OCI-M2 (cell line): ENCODE measurements around the gene ATXN1.

ENCODE experiments used
- DNase-seq: peaks from one replicate; lab custom pipeline; 2025; ENCODE audit not compliant: unreplicated experiment; lab: John Stamatoyannopoulos, UW

ATXN1 gene

DNA sequence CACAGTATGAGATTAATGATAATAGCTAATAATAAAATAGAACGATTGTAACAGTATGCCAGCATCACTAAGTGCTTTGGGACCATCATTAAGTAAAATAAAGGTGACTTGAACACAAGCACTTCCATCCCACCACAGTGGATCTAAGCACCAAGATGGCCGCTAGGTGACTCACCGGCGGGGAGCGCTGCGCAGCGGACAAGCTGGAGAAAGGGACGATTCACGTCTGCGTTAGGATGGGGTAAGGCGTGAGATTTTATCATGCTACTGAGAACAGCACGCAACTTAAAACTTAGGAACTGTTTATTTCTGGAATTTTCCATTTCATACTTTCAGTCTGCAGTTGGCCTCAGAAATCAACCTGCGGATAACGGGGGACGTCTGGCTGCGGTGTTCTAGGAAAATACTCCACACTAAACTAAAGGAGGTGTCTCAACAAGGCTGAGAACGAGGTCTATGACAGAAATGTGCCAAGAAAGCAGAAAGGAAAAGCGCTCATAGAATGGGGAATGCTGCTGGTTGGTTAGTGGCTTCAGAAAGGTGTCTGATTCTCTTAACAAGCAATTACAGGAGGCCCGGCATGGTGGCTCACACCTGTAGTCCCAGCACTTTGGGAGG lies 408.3 kb downstream of the ATXN1 start:
- no peak for DNase-seq

DNA sequence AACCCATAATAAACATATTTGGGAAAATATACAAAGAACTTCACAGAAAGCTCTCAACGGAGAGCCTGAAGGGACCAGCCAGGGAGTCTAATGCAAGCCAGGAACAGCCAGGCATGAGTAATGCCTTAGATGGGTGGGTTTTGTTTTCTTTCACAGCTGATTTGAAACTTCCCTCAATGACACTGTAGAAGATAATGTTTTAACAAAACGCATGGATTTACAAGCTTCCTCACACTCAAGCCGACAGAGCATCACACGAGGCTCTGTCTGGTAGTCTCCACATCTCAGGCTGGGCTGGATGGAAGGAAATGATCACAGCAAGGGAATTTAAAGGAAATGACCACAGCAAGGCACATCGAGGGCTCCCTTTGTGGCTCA lies 409.0 kb downstream of the ATXN1 start:
- DNase-seq, result no peak

DNA sequence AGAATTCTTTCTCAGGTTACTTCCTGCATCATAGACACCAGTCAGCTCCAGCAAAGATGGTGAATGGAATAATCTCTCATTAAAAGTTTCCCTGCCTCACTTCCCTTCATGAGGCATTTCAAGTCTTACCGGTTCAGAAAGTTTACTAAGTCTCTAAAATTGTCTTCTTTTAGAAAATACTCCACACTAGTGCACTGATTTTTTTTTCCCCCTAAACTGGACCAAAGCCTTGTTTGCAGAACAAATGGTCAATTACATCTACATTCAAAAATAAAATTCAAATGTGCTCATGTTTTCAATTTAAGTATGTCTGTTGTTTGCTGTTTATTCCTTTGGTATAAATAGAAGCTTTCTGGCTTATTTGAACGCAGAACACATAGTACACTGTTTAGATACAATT lies 411.7 kb downstream of the ATXN1 start:
- DNase-seq, result no peak

DNA sequence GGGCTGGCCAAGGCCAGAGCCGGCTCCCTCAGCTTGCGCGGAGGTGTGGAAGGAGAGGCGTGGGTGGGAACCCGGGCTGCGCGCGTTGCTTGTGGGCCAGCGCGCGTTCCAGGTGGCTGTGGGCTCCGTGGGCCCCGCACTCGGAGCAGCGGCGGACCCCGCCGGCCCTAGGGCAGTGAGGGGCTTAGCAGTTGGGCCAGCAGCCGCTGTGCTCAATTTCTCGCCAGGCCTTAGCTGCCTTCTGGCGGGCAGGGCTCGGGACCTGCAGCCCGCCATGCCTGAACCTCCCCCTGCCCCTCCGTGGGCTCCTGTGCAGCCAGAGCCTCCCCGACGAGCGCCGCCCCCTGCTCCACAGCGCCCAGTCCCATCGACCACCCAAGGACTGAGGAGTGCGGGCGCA lies 414.4 kb downstream of the ATXN1 start:
- DNase-seq, result no peak

DNA sequence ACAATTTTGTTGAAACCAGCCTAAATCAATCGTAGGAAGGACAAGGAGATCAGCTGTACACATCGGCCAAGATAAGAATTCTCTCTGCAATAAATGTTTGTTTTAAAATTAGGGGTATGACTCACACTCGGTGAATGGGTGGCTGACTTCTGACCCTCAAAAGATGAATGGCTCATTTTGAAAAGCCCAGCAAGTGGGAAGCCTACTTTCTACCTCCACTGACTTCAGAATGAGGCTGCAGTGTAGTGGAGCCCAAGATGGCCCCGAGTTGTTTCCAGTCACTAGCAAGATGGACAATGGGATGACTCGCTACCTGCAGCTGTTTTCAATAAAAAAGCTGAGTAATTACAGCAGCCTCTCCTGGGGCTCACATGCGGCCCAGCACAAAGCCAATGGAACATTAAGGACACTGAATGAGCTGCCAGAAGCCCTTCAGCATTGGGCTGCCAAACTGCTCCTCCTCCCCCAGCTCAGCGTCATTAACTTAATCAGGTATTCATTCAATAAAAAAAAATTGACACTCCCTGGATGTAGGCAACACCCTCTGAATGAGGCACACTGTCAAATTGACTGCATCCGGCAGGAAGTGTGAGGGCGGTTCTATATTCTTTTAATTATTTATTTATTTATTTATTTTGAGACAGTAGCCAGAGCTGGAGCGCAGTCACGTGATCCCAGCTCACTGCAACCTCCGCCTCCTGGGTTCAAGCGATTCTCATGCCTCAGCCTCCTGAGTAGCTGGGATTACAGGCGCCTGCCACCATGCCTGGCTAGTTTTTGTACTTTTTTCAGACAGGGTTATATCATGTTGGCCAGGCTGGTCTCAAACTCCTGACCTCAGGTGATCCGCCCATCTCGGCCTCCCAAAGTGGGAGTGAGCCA lies 415.6 kb downstream of the ATXN1 start:
- no peak for DNase-seq

DNA sequence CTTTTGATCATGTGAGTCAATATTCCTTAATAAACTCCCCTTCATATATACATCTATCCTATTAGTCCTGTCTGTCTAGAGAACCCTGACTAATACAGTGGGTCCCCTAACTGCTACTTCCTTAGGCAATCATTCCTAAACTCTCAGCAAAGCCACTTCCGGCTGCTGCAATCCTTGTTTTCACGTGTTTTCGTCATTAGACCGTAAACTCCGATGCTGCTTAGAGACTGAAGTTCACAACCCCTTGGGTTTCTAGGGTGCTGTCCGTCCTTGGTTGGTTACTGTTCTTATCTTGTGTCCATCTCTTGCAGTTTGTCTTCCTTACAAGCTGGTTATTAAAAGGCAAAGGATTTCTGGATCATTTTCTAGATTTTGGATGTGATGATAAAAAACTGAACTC lies 416.5 kb downstream of the ATXN1 start:
- no peak for DNase-seq

DNA sequence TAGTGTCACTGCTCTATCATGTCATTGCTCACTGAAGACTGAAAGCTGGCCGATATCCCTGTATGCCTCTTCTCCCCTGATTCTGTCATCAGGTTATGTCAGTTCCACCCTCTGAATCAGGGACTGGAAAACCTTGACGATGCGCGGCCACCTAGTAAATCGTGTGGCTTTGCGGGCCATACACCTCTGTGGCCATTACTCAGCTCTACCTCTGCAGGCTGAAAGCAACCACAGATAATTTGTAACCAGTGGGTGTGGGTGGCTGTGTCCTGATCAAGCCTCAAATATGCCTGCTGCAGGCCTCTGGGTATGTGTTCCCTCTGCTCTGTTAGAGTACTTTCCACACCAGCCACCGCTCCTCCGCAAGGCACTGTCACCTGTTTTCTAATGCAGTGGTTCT lies 417.7 kb downstream of the ATXN1 start:
- DNase-seq, result no peak

DNA sequence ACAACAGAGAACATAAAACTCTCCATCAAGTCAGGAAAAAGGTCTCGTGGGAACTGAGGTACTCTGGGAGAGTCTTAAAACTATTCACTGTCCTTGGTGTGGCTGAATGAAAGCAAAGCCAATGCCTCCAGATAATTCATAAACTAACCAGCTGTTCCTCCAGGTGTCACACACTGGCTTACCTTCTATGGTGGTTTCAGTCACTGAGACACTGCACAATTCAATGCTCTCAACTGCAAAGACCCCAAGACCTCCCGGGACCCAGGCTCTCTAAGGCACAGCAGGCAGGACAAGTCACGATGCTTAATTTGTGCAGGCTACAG lies 422.0 kb downstream of the ATXN1 start:
- no peak for DNase-seq

DNA sequence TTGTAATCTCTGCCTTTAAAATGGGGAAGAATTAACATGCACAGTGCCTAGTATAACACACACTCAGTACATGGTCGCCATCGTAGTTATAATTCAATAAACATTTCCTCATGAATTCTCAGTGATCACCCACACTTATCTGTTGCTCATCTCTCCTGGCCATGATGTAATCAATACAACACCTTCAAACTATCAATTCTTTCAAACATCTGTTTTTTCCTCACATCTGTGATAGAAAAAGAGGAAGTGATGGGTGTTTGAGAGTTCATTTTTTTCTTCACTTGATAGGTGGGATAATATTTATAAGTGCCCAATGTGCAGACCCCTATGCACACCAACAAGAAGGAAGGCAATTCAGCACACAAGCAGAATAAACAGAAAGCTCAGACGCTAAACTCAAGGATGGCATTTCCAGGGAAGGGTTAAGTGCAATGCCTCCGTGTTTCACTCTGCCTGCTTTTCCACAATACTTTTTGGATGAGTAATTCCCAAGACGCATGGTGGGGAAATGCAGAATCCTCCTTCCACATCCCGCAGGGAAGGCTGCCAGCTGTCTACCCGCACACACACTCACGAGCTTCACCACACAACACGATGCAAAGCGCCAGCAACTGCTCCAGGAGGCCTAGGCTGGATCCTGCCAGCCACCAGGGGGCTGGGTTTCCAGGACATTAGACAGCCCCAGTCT lies 422.5 kb downstream of the ATXN1 start:
- no peak for DNase-seq

DNA sequence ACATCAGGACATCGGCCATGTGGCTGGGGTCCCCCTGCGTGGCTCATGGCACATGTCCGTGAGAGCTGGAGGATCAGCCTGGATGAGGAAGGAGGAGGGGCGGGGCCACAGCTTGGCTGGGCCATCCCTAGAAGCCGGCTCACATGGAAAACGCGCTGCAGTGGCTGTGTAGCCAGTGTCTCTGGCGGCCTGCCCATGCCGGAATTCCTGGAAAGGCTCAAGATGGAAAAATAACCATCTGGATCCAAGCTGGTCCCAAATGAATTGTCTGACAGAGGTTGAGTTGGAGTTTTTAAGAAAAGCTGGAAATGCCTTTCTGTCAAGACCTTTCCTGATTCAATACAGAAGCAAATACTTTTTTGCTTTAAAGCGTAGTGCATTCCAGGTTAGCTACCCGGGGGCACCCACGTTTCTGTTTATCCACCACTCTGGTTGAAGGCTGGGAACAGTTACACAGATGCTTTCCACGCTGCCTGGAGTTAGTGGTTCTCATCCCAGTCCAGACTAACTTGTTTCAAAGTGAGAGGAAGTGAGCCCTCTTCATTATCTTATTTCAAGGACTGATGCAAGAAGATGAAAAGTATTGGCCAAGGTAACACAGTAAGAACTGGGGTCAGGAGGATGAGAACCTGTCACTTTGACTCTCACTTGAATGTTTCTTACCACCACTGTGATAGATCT lies 423.8 kb downstream of the ATXN1 start:
- no peak for DNase-seq

DNA sequence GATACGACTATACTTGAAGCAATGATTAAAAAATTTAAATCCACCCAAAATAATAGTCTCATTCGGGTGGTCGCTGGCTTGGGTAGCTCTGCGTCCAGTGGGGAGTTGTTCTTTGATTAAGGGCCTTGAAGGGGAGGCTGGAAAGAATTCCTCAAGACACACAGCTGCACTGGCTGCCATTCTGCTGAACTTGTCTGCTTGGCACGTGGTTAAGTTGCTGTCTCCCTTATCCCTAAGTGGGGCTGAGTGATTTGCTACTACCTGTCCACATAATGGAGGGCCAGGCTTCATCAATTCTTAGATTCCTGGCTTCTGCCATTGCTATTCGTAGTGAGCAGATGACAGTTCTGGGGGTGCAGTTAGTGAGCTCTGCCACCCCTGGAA lies 424.4 kb downstream of the ATXN1 start:
- DNase-seq, result no peak

DNA sequence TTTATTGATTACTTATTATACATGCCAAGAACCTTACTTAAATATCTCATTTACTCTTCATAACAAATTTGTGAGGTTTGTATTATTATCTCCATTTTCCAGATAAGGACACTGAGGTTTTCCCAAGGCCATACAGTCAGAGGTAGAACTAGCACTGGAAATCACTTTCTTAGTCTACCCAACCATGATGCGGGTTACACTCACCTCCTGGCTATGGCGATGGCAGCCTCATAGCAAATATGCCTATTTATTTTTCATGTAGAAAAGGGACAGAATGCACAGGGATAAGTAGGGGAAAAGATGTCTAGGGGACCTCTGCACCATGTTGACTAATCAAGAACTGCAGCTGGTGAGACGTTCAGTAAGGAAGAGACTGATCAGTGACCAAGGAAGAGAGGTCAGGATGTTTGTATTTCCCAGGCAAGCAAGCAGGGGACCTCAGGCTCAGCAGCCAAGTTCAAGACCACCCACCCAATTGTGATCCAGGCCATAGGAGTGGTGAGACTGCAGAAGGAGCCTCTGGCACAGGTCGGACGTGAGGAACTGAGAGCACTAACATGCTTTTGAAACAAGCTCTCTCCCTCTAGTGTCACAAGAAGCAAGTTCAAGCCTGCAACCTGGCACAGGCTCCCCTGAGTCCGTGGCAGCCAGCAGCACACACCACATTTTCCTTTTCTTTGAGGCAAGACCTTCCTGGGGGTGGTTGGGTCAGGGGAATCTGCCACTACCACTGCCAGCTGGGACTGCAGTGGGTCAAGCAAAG lies 425.0 kb downstream of the ATXN1 start:
- DNase-seq, result no peak

DNA sequence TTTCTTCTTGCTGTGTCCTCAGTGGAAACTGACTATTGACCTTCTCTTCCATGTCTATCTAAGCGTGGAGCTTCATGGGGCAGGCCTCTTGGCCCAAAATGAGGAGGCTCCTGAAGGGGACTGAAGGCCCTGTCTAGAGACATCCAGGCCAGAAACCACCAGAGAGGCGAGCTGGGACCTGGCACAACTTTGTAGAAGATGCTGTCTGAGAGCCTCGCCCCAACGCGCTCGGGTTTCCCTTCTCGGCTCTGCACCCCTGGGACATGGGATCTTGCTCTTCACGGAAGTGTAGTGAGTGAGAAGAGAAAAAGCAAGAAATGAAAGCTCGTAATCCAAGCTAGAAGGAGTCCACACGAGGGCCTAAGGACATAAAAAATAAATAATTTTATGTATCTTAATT lies 426.1 kb downstream of the ATXN1 start:
- no peak for DNase-seq

DNA sequence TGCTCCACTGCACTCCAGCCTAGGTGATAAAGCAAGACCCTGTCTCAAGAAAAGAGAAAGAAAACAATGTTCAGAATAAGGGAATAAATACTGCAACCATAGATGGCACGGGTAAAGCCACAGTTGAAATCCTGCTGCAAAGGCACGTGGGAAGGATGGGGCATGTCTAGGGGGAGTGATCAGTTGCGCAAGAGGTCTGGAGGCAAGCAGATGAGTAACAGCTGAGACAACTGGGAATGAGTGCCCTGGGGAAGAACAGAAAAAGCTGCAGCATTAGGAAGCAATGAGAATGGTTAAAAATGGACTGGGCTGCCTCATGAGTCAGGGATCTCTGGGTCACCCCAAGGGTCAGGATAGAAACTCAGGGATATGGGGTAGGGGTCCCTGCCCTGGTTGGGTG lies 426.6 kb downstream of the ATXN1 start:
- no peak for DNase-seq

DNA sequence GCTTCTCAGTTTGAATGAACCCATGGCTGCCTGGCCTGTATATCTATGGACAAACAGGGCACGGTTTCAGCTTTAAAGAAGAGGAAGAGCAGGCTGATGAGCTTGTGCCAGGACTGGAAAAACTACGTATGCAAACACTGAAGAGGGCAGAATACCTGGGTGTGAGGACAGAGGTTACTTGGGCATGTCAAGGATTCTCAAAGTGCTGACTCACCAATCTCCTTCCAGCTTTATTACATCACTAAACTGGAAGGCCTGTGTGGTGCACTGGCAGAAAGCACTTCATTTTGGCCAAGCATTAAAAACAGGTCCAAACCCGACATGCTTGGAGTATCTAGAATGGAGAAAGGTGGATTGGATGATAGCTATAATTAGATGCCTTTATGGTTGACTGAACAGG lies 427.7 kb downstream of the ATXN1 start:
- no peak for DNase-seq

DNA sequence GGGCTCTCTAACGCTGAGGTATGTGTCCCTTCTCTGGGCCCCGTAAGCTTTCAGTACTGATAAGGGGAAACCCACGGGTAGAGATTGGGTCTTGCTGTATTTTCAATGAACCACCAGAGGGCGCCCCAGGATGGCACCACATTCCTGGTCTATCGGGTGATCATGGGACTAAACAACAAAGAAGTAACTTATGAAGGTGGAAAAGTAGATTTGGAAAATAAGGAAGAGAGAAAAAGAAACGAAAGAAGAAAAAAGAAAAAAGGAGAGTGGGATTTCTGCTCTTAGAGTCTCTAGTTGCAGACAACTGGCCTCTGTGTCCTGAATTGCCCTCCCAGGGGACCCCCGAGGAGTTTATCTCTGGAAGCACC lies 429.1 kb downstream of the ATXN1 start:
- DNase-seq, result peak; percentile 55

DNA sequence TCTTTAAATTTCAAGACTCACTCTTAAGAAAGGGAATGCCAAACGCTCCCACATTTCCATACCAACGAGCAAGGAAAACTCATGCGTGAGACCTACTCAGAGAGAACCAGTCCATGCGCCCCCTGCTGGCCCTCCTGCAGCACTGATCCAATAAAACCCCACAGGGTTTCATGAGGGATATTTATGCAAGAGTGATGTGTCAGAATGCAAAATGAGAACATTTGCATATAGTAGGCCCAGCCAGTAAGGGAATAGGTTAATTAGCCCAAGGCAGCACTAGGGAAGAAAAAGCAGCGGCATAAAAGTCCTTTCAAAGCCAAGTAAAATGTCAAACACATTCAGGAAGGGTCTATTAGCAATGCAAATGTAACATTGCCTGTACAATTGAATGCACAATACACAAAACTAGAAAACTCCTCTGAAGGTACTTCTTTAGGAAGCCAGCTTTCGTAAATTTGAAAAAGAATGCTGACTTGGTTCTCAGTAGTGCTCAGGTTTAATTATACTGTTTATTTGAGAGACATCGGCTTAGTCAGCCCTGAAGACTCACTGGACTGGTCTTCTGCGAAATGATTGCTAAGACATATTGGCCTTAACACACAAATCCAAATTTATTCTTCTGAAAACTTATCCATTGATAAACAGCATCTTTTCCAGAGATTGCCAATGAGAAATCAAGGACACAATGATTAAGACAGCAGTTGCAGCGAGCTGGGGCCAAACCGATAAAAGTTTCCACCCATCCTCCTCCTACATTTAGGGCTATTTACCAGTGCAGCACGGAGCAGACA lies 429.7 kb downstream of the ATXN1 start:
- peak; percentile 23 for DNase-seq

DNA sequence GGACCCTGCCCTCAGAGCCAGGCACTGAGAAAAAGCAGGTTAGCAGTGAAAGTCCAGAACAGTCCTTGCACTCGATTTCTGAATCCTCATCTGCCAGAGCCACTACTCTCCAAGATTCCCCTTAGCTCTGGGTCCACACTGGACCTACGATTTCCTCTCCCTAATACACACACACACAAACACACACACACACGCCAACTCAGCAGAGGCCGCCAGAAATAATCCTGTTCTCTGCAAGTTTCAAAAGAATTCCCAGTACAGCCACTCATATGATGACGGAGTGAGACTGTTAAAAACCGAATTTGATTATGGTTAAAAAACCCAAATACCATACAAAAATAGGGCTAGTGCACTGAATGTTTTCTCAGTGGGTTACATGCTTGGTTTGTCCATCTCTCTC lies 432.0 kb downstream of the ATXN1 start:
- DNase-seq, result no peak

DNA sequence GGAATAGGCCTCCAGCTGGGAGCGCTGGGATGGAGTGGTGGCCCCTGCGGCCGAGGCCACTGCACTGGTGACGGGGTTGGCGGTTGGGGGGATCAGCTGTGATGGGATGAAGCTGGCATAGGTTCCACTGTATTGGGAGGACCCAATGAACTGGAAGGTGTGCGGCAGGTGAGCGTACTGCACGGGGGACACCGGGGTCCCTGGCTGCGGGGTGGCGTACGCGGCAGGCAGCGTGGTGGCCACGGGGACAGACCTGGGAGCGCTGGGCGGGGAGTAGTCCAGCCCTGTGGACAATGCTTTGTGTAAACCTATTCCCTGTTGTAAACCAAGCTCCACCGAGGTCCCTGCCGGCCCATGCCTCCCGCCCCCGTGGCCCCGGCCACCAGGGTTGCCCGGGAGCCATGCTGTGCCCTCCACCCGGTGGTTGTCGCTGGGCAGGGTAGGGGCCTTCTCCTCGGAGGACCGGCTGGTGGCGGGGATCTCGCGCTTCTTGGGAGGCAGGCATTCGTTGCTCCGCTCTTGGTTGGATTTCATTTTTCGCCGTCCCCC lies 433.4 kb downstream of the ATXN1 start:
- no peak for DNase-seq
